IPS-NIHi7 (cell line): Measurements from ENCODE around the gene GALNT2.

ENCODE experiments used
- DNase-seq: peaks from one replicate; pipeline ENCODE4 v3.0.0; 2012; ENCODE audit warnings: mixed read lengths; ENCODE audit errors: extremely low spot score

GALNT2 gene

GRCh38 chr1:230050973-230051735, 15.9 kb upstream of the GALNT2 start:
- peak; percentile 3 for DNase-seq

GRCh38 chr1:230052018-230052417, 15.0 kb upstream of the GALNT2 start:
- DNase-seq: no peak

GRCh38 chr1:230052665-230053064, 14.4 kb upstream of the GALNT2 start:
- DNase-seq: no peak

GRCh38 chr1:230054092-230054749, 12.8 kb upstream of the GALNT2 start:
- no peak for DNase-seq

GRCh38 chr1:230056098-230056497, 10.9 kb upstream of the GALNT2 start:
- no peak for DNase-seq

- DNase-seq: no peak
These were observed 9.9 kb upstream of the GALNT2 start for GRCh38 chr1:230057100-230057499.

GRCh38 chr1:230057681-230058565, 9.1 kb upstream of the GALNT2 start:
- DNase-seq: peak; percentile 6

GRCh38 chr1:230058626-230059025, 8.4 kb upstream of the GALNT2 start:
- no peak for DNase-seq

GRCh38 chr1:230061801-230062200, 5.2 kb upstream of the GALNT2 start:
- DNase-seq: no peak

- no peak for DNase-seq
These were observed 4.5 kb upstream of the GALNT2 start for GRCh38 chr1:230062521-230062920.

GRCh38 chr1:230064283-230064682, 2.8 kb upstream of the GALNT2 start:
- no peak for DNase-seq

GRCh38 chr1:230065161-230065560, 1.9 kb upstream of the GALNT2 start:
- no peak for DNase-seq

GRCh38 chr1:230065571-230065970, 1.5 kb upstream of the GALNT2 start:
- no peak for DNase-seq

- no peak for DNase-seq
These were observed 1.0 kb upstream of the GALNT2 start for GRCh38 chr1:230066031-230066430.

GRCh38 chr1:230067419-230067870, 407 bp downstream of the GALNT2 start:
- peak; percentile 54 for DNase-seq

- peak; percentile 60 for DNase-seq
These were observed 1.0 kb downstream of the GALNT2 start for GRCh38 chr1:230067871-230068620.

GRCh38 chr1:230068621-230068873, 1.5 kb downstream of the GALNT2 start:
- no peak for DNase-seq

GRCh38 chr1:230068952-230069684, 2.1 kb downstream of the GALNT2 start:
- no peak for DNase-seq

GRCh38 chr1:230069796-230070195, 2.8 kb downstream of the GALNT2 start:
- no peak for DNase-seq

GRCh38 chr1:230070321-230071208, 3.5 kb downstream of the GALNT2 start:
- no peak for DNase-seq
